ENCODE measurements around the gene L2HGDH. TPM values are rescaled to one million over a fixed set of nuclear protein-coding genes. Genes with fewer than 3 reads are reported as not detected.

The L2HGDH gene
- total and polyA plus RNA-seq, 9 of the 15 experiments (the other 6 are each of a cell fraction or from before 2014, with no cell fraction given) = 1.7 to 16.1 (median 10.5) TPM

- no peak for TF ChIP-seq ZNF311 (CRISPR knock-in tag; IDR thresholded peaks at IDR 0.05)
- no peak for TF ChIP-seq BRF1 (IDR thresholded peaks at IDR 0.05; ENCODE audit: borderline replicate concordance, extremely low read depth, insufficient read length)
- 0 out of 2 replicates have a peak, but pooled peaks have one; percentile 51 for TF ChIP-seq KLF6 (CRISPR knock-in tag; IDR thresholded peaks at IDR 0.05; ENCODE audit: borderline replicate concordance)
- no peak for TF ChIP-seq ZNF79 (CRISPR knock-in tag; IDR thresholded peaks at IDR 0.05; ENCODE audit: low read depth)
- TF ChIP-seq TRIM24 (IDR thresholded peaks at IDR 0.05) = no peak
- peak; percentile 87 for TF ChIP-seq RBBP5 (IDR thresholded peaks at IDR 0.05; ENCODE audit: borderline replicate concordance, insufficient read depth, low read length, poor library complexity, severe bottlenecking)
- no peak for TF ChIP-seq ELF2 (CRISPR knock-in tag; IDR thresholded peaks at IDR 0.05)
- TF ChIP-seq NUFIP1 (IDR thresholded peaks at IDR 0.05; ENCODE audit: partially characterized antibody) = no peak
- no peak for TF ChIP-seq ARHGAP35 (IDR thresholded peaks at IDR 0.05; ENCODE audit: partially characterized antibody)
- TF ChIP-seq, protein P1, sequence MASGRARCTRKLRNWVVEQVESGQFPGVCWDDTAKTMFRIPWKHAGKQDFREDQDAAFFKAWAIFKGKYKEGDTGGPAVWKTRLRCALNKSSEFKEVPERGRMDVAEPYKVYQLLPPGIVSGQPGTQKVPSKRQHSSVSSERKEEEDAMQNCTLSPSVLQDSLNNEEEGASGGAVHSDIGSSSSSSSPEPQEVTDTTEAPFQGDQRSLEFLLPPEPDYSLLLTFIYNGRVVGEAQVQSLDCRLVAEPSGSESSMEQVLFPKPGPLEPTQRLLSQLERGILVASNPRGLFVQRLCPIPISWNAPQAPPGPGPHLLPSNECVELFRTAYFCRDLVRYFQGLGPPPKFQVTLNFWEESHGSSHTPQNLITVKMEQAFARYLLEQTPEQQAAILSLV (tag; IDR thresholded peaks at IDR 0.05) = no peak
- no peak; the same call in 1 of the 2 replicates for TF ChIP-seq AFF4 (CRISPR knock-in tag; IDR thresholded peaks at IDR 0.05)
- TF ChIP-seq, protein P2, sequence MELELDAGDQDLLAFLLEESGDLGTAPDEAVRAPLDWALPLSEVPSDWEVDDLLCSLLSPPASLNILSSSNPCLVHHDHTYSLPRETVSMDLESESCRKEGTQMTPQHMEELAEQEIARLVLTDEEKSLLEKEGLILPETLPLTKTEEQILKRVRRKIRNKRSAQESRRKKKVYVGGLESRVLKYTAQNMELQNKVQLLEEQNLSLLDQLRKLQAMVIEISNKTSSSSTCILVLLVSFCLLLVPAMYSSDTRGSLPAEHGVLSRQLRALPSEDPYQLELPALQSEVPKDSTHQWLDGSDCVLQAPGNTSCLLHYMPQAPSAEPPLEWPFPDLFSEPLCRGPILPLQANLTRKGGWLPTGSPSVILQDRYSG (tag; conservative IDR thresholded peaks at IDR 0.05; ENCODE audit: low read depth) = no peak
- TF ChIP-seq HMGN3 (IDR thresholded peaks at IDR 0.05; ENCODE audit: borderline replicate concordance, extremely low read depth, insufficient read length, low read depth, low read length) = no peak
- peak; percentile 83 for TF ChIP-seq POLR2A (conservative IDR thresholded peaks at IDR 0.05)
- no peak for TF ChIP-seq FOXA1 (IDR thresholded peaks at IDR 0.05; ENCODE audit: borderline replicate concordance)
- TF ChIP-seq, protein P3, sequence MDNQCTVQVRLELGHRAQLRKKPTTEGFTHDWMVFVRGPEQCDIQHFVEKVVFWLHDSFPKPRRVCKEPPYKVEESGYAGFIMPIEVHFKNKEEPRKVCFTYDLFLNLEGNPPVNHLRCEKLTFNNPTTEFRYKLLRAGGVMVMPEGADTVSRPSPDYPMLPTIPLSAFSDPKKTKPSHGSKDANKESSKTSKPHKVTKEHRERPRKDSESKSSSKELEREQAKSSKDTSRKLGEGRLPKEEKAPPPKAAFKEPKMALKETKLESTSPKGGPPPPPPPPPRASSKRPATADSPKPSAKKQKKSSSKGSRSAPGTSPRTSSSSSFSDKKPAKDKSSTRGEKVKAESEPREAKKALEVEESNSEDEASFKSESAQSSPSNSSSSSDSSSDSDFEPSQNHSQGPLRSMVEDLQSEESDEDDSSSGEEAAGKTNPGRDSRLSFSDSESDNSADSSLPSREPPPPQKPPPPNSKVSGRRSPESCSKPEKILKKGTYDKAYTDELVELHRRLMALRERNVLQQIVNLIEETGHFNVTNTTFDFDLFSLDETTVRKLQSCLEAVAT (IDR thresholded peaks at IDR 0.05) = no peak
- no peak for TF ChIP-seq ARID1B (IDR thresholded peaks at IDR 0.05)
- TF ChIP-seq GMEB1 (CRISPR knock-in tag; IDR thresholded peaks at IDR 0.05) = peak; percentile 92
- no peak for TF ChIP-seq CAMTA2 (CRISPR knock-in tag; conservative IDR thresholded peaks at IDR 0.05)
- TF ChIP-seq ZNF57 (CRISPR knock-in tag; IDR thresholded peaks at IDR 0.05) = no peak
These were observed at the start of gene L2HGDH, which contains the start of gene DMAC2L (continued) for GRCh38 chr14:50311972-50312733.
